Activated CD4-positive, alpha-beta T cell treated with anti-CD3 and anti-CD28 coated beads, Interleukin-2, amount 10 ng/mL, durations not matched to agents 24 days and 14 days (primary cell): ENCODE data around the gene HUNK. TPM values are rescaled to one million over a fixed set of nuclear protein-coding genes. Genes with fewer than 3 reads are reported as not detected.
A peak's percentile ranks its signal among the peaks of the same experiment; 100 is the strongest.

Experiments
- DNase-seq: peaks from one replicate; pipeline ENCODE4 v3.0.0; 2022
- H3K27ac Mint-ChIP-seq: one replicate; pipeline ENCODE4 v1.8.0; 2022; ENCODE audit warnings: mild to moderate bottlenecking, mixed read lengths
- H3K27me3 Mint-ChIP-seq: one replicate; pipeline ENCODE4 v1.8.0; 2022; ENCODE audit warnings: mixed read lengths
- H3K36me3 Mint-ChIP-seq: one replicate; pipeline ENCODE4 v1.8.0; 2022; ENCODE audit warnings: low read depth, mild to moderate bottlenecking, mixed read lengths
- H3K4me1 Mint-ChIP-seq: one replicate; pipeline ENCODE4 v1.8.0; 2021; ENCODE audit warnings: mixed read lengths
- H3K4me3 Mint-ChIP-seq: one replicate; pipeline ENCODE4 v1.8.0; 2022; ENCODE audit warnings: mild to moderate bottlenecking, moderate library complexity, mixed read lengths
- H3K9me3 Mint-ChIP-seq: one replicate; pipeline ENCODE4 v1.8.0; 2021; ENCODE audit warnings: mixed read lengths
- intact Hi-C: fragments of 100-400 bp; cut with micrococcal nuclease; formaldehyde crosslinking; loops from one replicate; pipeline ENCODE4 v1.15.1; 2023
- total RNA-seq: library from RNA; stranded (reverse); gene quantifications from 2 replicates; pipeline ENCODE4 v1.2.3, GENCODE V29; 2022

Gene HUNK
- total RNA-seq: 0.33 and 0.37 TPM in 2 replicates

DNA sequence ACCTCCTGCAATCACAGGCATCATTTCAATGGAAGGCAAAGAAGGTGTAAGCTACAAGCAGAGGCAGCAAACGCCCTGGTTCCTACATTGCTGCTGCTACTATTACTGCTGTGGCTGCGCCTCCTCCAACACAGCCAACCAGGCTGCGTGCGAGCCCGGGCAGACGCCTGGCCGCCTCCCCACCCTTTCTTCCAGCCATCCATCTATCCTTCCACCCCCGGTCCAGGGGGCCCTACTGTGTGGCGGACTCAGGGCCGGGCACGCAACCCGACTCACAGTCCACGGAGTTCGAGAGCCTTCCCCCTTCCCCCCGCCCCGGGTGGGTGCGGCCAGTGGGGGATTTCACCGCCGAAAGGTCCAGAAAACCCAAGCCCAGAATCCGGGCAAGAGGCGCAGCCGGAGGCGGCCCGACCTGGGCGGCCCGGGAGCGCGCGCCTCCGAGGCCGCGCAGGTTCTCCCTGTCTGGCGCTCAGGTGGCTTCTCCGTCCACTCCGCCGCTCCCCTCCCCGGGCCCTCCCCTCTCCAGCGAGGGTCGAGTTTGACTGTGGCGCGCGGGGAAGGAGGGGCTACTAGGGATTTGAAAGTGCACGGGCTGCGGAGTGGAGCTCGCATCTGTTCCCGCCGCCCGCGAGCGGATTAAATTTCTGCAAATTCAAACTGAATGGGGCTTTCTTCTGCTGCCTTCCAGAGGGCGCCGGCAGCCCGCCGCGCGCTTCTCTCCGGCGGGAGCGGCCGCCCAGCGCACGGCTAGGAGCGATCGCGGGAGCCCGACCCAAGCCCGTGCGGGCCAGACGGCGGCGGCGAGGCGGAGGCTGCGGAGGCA is at the start of gene HUNK:
Gene HUNK (plus strand): TSS at position 569 of the 823 bp plus-strand sequence. CDS start 655 bp downstream, outside the sequence.
- Mint-ChIP-seq H3K4me1 (peaks cover 7% of the 10 kb centered on the region), H3K9me3 (no peaks in the 10 kb centered on the region), H3K27ac (no peak within 1 kb of the TSS), H3K4me3 (peak within 1 kb of the TSS; percentile 78), H3K27me3 (peaks cover 56% of the 10 kb centered on the region), H3K36me3 (no peaks in the 10 kb centered on the region)
- peak; percentile 58 for DNase-seq
- intact Hi-C loops: no loop called here

GRCh38 chr21:31829736-31830472 is 42.9 kb upstream of the HUNK start:
- Mint-ChIP-seq H3K4me3 (no peak overlapping the region), H3K27me3 (no peaks in the 10 kb centered on the region), H3K27ac (no peak overlapping the region), H3K36me3 (no peaks in the 10 kb centered on the region), H3K9me3 (no peaks in the 10 kb centered on the region), H3K4me1 (no peaks in the 10 kb centered on the region)
- DNase-seq: no peak
- intact Hi-C loops: no loop called here

GRCh38 chr21:31830701-31831100 is 42.1 kb upstream of the HUNK start:
- Mint-ChIP-seq H3K27me3 (no peaks in the 10 kb centered on the region), H3K27ac (no peak overlapping the region), H3K36me3 (no peaks in the 10 kb centered on the region), H3K9me3 (no peaks in the 10 kb centered on the region), H3K4me1 (no peaks in the 10 kb centered on the region), H3K4me3 (no peak overlapping the region)
- intact Hi-C loops: no loop called here
- no peak for DNase-seq

DNA sequence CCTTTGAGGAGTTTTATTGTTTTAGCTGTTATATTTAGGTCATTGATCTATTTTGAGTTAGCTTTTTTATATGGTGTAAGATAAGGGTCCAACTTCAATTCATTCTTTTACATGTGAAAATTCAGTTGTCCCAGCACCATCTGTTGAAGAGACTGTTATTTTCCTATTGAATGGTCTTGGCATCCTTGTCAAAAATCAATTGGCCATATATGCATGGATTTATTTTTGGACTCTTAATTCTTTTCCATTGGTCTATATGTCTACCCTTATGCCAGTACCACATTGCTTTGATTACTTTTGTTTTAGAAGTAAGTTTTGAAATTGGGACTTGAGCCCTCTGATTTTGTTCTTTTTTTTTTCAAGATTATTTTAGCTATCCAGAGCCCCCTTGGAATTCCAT is 35.8 kb upstream of the HUNK start:
- H3K4me1 Mint-ChIP-seq: no peaks in the 10 kb centered on the region
- H3K9me3 Mint-ChIP-seq: no peaks in the 10 kb centered on the region
- H3K4me3 Mint-ChIP-seq: no peak overlapping the region
- H3K36me3 Mint-ChIP-seq: no peaks in the 10 kb centered on the region
- intact Hi-C loops: no loop called here
- no peak for DNase-seq
- no peak overlapping the region for H3K27ac Mint-ChIP-seq
- no peaks in the 10 kb centered on the region for H3K27me3 Mint-ChIP-seq

DNA sequence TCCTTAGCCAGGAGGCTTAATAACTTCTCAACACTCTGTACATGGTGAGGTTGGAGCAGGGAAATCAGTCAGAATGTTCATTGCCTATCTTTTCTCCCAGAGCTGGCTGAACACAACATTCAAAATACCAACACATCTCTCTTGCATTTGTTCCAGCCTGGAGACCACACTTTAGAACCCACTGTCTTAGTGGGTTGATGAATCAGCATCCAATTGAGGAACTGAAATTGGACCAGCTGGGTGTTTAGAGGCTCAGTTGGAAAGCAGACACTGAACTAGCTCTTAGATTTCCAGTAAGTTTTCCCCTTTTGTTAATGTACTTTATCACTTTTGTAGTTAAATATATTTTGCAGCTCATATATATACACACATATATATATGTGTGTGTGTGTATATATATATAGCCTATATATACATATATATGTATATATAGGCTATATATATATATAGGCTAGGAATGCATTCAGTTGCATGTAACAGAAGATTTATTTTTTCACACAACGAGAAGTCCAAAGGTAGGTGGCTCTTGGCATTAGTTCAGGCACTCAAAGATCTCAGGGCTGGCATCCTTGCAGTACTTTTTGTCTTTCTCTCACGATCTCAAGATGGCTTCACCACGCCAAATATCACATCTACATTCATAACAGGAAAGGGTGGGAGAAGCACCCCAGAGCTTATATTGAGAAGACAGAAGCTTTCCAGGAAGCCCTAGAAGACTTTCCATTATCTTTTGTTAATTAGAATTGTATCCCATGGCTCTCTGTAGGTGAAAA is 35.0 kb upstream of the HUNK start:
- intact Hi-C loops: no loop called here
- Mint-ChIP-seq H3K9me3 (no peaks in the 10 kb centered on the region), H3K27ac (no peak overlapping the region), H3K36me3 (no peaks in the 10 kb centered on the region), H3K27me3 (no peaks in the 10 kb centered on the region), H3K4me1 (no peaks in the 10 kb centered on the region), H3K4me3 (no peak overlapping the region)
- no peak for DNase-seq

GRCh38 chr21:31838586-31839355 is 34.0 kb upstream of the HUNK start:
- Mint-ChIP-seq H3K9me3 (no peaks in the 10 kb centered on the region), H3K27me3 (no peaks in the 10 kb centered on the region), H3K27ac (no peak overlapping the region), H3K4me3 (no peak overlapping the region), H3K36me3 (no peaks in the 10 kb centered on the region), H3K4me1 (no peaks in the 10 kb centered on the region)
- no peak for DNase-seq
- intact Hi-C loops: no loop called here

DNA sequence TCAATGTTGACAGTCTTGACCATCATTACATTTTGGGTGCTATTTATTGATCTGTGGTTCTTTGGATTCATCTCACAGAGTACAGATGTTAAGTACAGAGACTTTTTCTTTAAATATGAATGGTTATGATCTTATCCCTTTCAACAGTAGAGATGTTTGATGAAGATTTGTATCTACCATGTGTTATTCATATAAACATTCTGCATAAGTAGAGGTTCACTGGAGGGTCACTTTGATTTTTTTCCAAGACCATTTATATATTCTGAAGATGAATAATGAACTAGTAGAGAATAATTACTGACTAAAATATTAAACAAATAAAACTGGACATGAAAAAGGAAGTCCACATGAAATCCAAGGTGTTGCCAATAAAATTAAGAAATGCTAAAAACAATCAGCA is 28.6 kb upstream of the HUNK start:
- Mint-ChIP-seq H3K27ac (no peak overlapping the region), H3K36me3 (no peaks in the 10 kb centered on the region), H3K9me3 (no peaks in the 10 kb centered on the region), H3K4me3 (no peak overlapping the region), H3K27me3 (peaks cover 7% of the 10 kb centered on the region), H3K4me1 (no peaks in the 10 kb centered on the region)
- intact Hi-C loops: no loop called here
- DNase-seq: no peak

DNA sequence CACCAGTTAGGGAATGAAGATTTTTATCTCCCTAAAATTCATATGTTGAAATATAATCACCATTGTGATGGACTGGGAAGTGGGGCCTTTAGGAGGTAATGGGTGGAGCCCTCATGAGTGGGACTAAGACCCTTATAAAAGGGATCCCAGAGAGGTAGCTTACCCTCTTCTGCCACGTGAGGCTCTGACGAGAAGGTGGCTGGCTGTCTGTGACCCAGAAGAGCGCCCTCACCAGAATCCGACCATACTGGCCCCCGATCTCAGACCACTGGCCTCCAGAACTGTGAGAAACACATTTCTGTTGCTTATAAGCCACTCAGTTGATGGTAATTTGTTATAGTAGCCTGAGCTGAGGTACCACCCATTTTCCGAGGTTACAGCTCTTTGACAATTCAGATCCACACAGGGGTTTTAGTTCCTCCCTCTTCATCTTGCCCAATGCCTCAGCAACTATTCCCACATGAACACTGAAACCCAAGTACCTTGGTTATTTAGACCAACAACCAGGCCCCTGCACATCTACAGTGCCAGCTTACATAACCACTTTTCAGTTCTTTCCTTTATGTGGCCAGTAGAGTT is 27.6 kb upstream of the HUNK start:
- no peak for DNase-seq
- Mint-ChIP-seq H3K9me3 (no peaks in the 10 kb centered on the region), H3K27me3 (peaks cover 7% of the 10 kb centered on the region), H3K4me3 (no peak overlapping the region), H3K36me3 (no peaks in the 10 kb centered on the region), H3K27ac (no peak overlapping the region), H3K4me1 (no peaks in the 10 kb centered on the region)
- intact Hi-C loops: no loop called here

- DNase-seq: no peak
- Mint-ChIP-seq H3K36me3 (no peaks in the 10 kb centered on the region), H3K27ac (no peak overlapping the region), H3K4me1 (no peaks in the 10 kb centered on the region), H3K27me3 (peaks cover 7% of the 10 kb centered on the region), H3K4me3 (no peak overlapping the region), H3K9me3 (no peaks in the 10 kb centered on the region)
- intact Hi-C loops: no loop called here
These were observed 26.1 kb upstream of the HUNK start for GRCh38 chr21:31846690-31847089.

DNA sequence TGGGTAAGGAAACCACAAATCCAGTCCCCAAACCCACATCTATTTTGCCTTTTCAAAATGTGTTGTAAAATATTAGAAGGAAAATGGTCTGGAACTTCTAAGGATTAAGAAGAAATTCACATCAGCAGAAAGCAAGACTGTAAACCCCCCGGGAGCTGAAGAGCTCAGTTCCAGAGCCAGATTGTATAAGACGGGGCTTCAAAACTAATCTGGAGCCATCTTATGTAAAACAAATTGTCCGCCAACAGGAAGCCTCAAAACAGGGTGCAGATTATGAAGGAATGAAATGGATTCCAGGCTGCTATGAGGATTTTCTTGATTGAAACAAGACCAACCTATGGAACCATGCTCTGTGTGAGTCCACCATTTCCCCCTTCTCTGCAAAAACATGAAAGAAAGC is 25.1 kb upstream of the HUNK start:
- no peak for DNase-seq
- no peak overlapping the region for H3K27ac Mint-ChIP-seq
- intact Hi-C loops: no loop called here
- H3K36me3 Mint-ChIP-seq: no peaks in the 10 kb centered on the region
- no peaks in the 10 kb centered on the region for H3K9me3 Mint-ChIP-seq
- H3K4me3 Mint-ChIP-seq: no peak overlapping the region
- no peaks in the 10 kb centered on the region for H3K4me1 Mint-ChIP-seq
- H3K27me3 Mint-ChIP-seq: peaks cover 7% of the 10 kb centered on the region

DNA sequence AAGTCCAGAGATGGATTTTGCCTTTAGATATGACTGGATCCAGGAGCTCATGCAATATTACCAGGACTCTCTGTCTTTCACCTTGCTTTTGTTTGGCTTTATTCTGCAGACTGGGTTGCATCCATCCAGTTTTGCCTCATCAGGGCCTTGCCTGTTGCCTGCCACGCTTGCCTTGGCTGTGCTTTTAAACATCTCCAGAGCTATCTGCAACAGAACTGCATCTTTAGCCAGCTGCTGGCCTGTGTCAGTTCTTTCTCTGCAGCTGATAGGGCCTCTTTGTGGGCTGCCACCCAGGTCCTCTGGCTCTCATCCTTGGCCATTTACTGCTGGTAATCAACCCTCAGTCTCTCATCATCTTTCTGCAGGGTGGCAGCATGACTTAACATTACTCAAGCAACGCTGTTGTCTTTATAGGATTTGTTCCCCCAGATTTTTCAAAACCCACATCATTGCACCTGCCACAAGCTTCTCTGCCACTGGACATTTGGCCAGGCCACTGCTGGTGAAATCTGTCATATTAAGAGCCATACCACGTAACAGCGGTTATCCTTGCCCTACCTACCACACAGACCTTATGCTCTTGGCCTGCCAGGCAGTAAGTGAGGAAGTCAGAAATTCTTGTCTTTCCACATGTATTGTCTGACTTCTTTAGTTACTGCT is 24.4 kb upstream of the HUNK start:
- intact Hi-C loops: no loop called here
- peaks cover 7% of the 10 kb centered on the region for H3K27me3 Mint-ChIP-seq
- no peak for DNase-seq

GRCh38 chr21:31850886-31851285 is 21.9 kb upstream of the HUNK start:
- Mint-ChIP-seq H3K36me3 (no peaks in the 10 kb centered on the region), H3K27me3 (peaks cover 7% of the 10 kb centered on the region), H3K4me3 (no peak overlapping the region), H3K9me3 (no peaks in the 10 kb centered on the region), H3K4me1 (no peaks in the 10 kb centered on the region), H3K27ac (no peak overlapping the region)
- no peak for DNase-seq
- intact Hi-C loops: no loop called here

More for the DNA sequence above, 24.4 kb upstream of the HUNK start:
- Mint-ChIP-seq H3K4me1 (no peaks in the 10 kb centered on the region), H3K36me3 (no peaks in the 10 kb centered on the region), H3K27ac (no peak overlapping the region), H3K4me3 (no peak overlapping the region), H3K9me3 (no peaks in the 10 kb centered on the region)

- Mint-ChIP-seq H3K27me3 (peaks cover 3% of the 10 kb centered on the region), H3K4me1 (no peaks in the 10 kb centered on the region), H3K36me3 (no peaks in the 10 kb centered on the region), H3K9me3 (no peaks in the 10 kb centered on the region), H3K4me3 (no peak overlapping the region), H3K27ac (no peak overlapping the region)
- no peak for DNase-seq
- intact Hi-C loops: no loop called here
These were observed 17.6 kb upstream of the HUNK start for GRCh38 chr21:31855180-31855579.
